ENCODE measurements around the gene GFY.

The GFY gene

GRCh38 chr19:49455773-49456172, 30.6 kb downstream of the GFY start:
- Histone ChIP-seq H2BK12ac (ENCODE audit: low read length) (no peak overlapping the region), H3K4me1 (ENCODE audit: control insufficient read depth in 1 of 2, insufficient read depth in 2 of 2, low read length in 2 of 2) (peaks cover 0 to 9% of the 10 kb centered on the region in 2 experiments), H3K4me2 (ENCODE audit: low read length) (no peak overlapping the region), H2AFZ (ENCODE audit: insufficient read depth, low read length, poor library complexity) (no peak overlapping the region), H4K12ac (ENCODE audit: low read depth, low read length) (no peak overlapping the region), H3K23ac (ENCODE audit: low read length) (no peak overlapping the region), H2BK120ac (ENCODE audit: insufficient read depth, low read length, poor library complexity) (no peak overlapping the region), H4K8ac (ENCODE audit: low read depth, low read length) (no peak overlapping the region), H3K14ac (ENCODE audit: low read length) (no peak overlapping the region), H3K4ac (ENCODE audit: low read depth, low read length) (no peak overlapping the region), H3K27ac (ENCODE audit: low read depth, low read length) (no peak overlapping the region), H2BK5ac (ENCODE audit: low read depth, low read length, poor library complexity) (no peak overlapping the region), H2AK5ac (ENCODE audit: low read length) (no peak overlapping the region), H3K79me2 (ENCODE audit: control insufficient read depth, insufficient read depth, low read length, poor library complexity) (peaks cover 9% of the 10 kb centered on the region), H3K79me1 (ENCODE audit: low read length) (peaks cover 11% of the 10 kb centered on the region), H3K36me3 (ENCODE audit: control insufficient read depth in 1 of 2, insufficient read depth in 2 of 2, low read length in 2 of 2) (peaks cover 3 to 7% of the 10 kb centered on the region in 2 experiments), H3K9me3 (ENCODE audit: insufficient read depth, low read depth, low read length) (no peaks in the 10 kb centered on the region), H3K27me3 (ENCODE audit: insufficient read depth, low read length) (no peaks in the 10 kb centered on the region), H3K4me3 (ENCODE audit: low read depth, low read length) (no peak overlapping the region), H3K18ac (ENCODE audit: low read length) (no peak overlapping the region), H4K91ac (ENCODE audit: low read depth, low read length) (no peak overlapping the region), H3K9ac (ENCODE audit: low read length) (no peak overlapping the region)
- DNase-seq: no peak
- no CpG with 5 or more reads among the region's 5 CpGs for WGBS (ENCODE audit: extremely low coverage, insufficient coverage, insufficient read length)

GRCh38 chr19:49456326-49456725, 31.1 kb downstream of the GFY start:
- Histone ChIP-seq H3K4me2 (ENCODE audit: low read length) (no peak overlapping the region), H3K14ac (ENCODE audit: low read length) (no peak overlapping the region), H2BK120ac (ENCODE audit: insufficient read depth, low read length, poor library complexity) (no peak overlapping the region), H3K4me3 (ENCODE audit: low read depth, low read length) (no peak overlapping the region), H3K4ac (ENCODE audit: low read depth, low read length) (no peak overlapping the region), H3K79me2 (ENCODE audit: control insufficient read depth, insufficient read depth, low read length, poor library complexity) (peaks cover 7% of the 10 kb centered on the region), H2BK5ac (ENCODE audit: low read depth, low read length, poor library complexity) (no peak overlapping the region), H2AFZ (ENCODE audit: insufficient read depth, low read length, poor library complexity) (no peak overlapping the region), H3K4me1 (ENCODE audit: control insufficient read depth in 1 of 2, insufficient read depth in 2 of 2, low read length in 2 of 2) (peaks cover 0 to 9% of the 10 kb centered on the region in 2 experiments), H3K27me3 (ENCODE audit: insufficient read depth, low read length) (no peaks in the 10 kb centered on the region), H3K27ac (ENCODE audit: low read depth, low read length) (no peak overlapping the region), H2AK5ac (ENCODE audit: low read length) (no peak overlapping the region), H3K79me1 (ENCODE audit: low read length) (peaks cover 9% of the 10 kb centered on the region), H3K23ac (ENCODE audit: low read length) (no peak overlapping the region), H2BK12ac (ENCODE audit: low read length) (no peak overlapping the region), H4K91ac (ENCODE audit: low read depth, low read length) (no peak overlapping the region), H3K36me3 (ENCODE audit: control insufficient read depth in 1 of 2, insufficient read depth in 2 of 2, low read length in 2 of 2) (peaks cover 3 to 8% of the 10 kb centered on the region in 2 experiments), H4K12ac (ENCODE audit: low read depth, low read length) (no peak overlapping the region), H4K8ac (ENCODE audit: low read depth, low read length) (no peak overlapping the region), H3K18ac (ENCODE audit: low read length) (no peak overlapping the region), H3K9ac (ENCODE audit: low read length) (no peak overlapping the region), H3K9me3 (ENCODE audit: insufficient read depth, low read depth, low read length) (no peaks in the 10 kb centered on the region)
- WGBS (ENCODE audit: extremely low coverage, insufficient coverage, insufficient read length): no CpG with 5 or more reads among the region's 5 CpGs
- DNase-seq: no peak

- Histone ChIP-seq H4K8ac (ENCODE audit: low read depth, low read length) (no peak overlapping the region), H3K14ac (ENCODE audit: low read length) (no peak overlapping the region), H2BK12ac (ENCODE audit: low read length) (no peak overlapping the region), H3K4me1 (ENCODE audit: control insufficient read depth in 1 of 2, insufficient read depth in 2 of 2, low read length in 2 of 2) (peaks cover 0 to 9% of the 10 kb centered on the region in 2 experiments), H3K4ac (ENCODE audit: low read depth, low read length) (no peak overlapping the region), H2BK5ac (ENCODE audit: low read depth, low read length, poor library complexity) (no peak overlapping the region), H3K9ac (ENCODE audit: low read length) (no peak overlapping the region), H4K12ac (ENCODE audit: low read depth, low read length) (no peak overlapping the region), H3K27ac (ENCODE audit: low read depth, low read length) (no peak overlapping the region), H2AK5ac (ENCODE audit: low read length) (no peak overlapping the region), H2BK120ac (ENCODE audit: insufficient read depth, low read length, poor library complexity) (no peak overlapping the region), H3K9me3 (ENCODE audit: insufficient read depth, low read depth, low read length) (no peaks in the 10 kb centered on the region), H3K23ac (ENCODE audit: low read length) (no peak overlapping the region), H3K18ac (ENCODE audit: low read length) (no peak overlapping the region), H3K79me2 (ENCODE audit: control insufficient read depth, insufficient read depth, low read length, poor library complexity) (peaks cover 2% of the 10 kb centered on the region), H3K27me3 (ENCODE audit: insufficient read depth, low read length) (no peaks in the 10 kb centered on the region), H3K79me1 (ENCODE audit: low read length) (peaks cover 3% of the 10 kb centered on the region), H4K91ac (ENCODE audit: low read depth, low read length) (no peak overlapping the region), H3K36me3 (ENCODE audit: control insufficient read depth in 1 of 2, insufficient read depth in 2 of 2, low read length in 2 of 2) (peaks cover 6 to 13% of the 10 kb centered on the region in 2 experiments), H3K4me2 (ENCODE audit: low read length) (no peak overlapping the region), H3K4me3 (ENCODE audit: low read depth, low read length) (no peak overlapping the region), H2AFZ (ENCODE audit: insufficient read depth, low read length, poor library complexity) (no peak overlapping the region)
- WGBS (ENCODE audit: extremely low coverage, insufficient coverage, insufficient read length): no CpG with 5 or more reads among the region's 5 CpGs
- no peak for DNase-seq
These were observed 33.3 kb downstream of the GFY start for GRCh38 chr19:49458567-49458903.

GRCh38 chr19:49459388-49459787, 34.2 kb downstream of the GFY start:
- H3K4me3 ChIP-seq (ENCODE audit: low read depth, low read length): no peak overlapping the region
- peaks cover 0 to 7% of the 10 kb centered on the region in 2 experiments for H3K4me1 ChIP-seq (ENCODE audit: control insufficient read depth in 1 of 2, insufficient read depth in 2 of 2, low read length in 2 of 2)
- H3K36me3 ChIP-seq (ENCODE audit: control insufficient read depth in 1 of 2, insufficient read depth in 2 of 2, low read length in 2 of 2): peaks cover 13 to 20% of the 10 kb centered on the region in 2 experiments
- no peak overlapping the region for H4K8ac ChIP-seq (ENCODE audit: low read depth, low read length)
- no peaks in the 10 kb centered on the region for H3K27me3 ChIP-seq (ENCODE audit: insufficient read depth, low read length)
- no peak overlapping the region for H4K12ac ChIP-seq (ENCODE audit: low read depth, low read length)
- no peak overlapping the region for H3K18ac ChIP-seq (ENCODE audit: low read length)
- DNase-seq: no peak
- H2BK5ac ChIP-seq (ENCODE audit: low read depth, low read length, poor library complexity): no peak overlapping the region
- H3K79me2 ChIP-seq (ENCODE audit: control insufficient read depth, insufficient read depth, low read length, poor library complexity): no peaks in the 10 kb centered on the region
- no peak overlapping the region for H3K4me2 ChIP-seq (ENCODE audit: low read length)
- H3K4ac ChIP-seq (ENCODE audit: low read depth, low read length): no peak overlapping the region
- no peak overlapping the region for H4K91ac ChIP-seq (ENCODE audit: low read depth, low read length)
- no peaks in the 10 kb centered on the region for H3K9me3 ChIP-seq (ENCODE audit: insufficient read depth, low read depth, low read length)
- no peak overlapping the region for H3K14ac ChIP-seq (ENCODE audit: low read length)
- H3K9ac ChIP-seq (ENCODE audit: low read length): no peak overlapping the region
- H3K79me1 ChIP-seq (ENCODE audit: low read length): no peaks in the 10 kb centered on the region
- no CpG with 5 or more reads among the region's 12 CpGs for WGBS (ENCODE audit: extremely low coverage, insufficient coverage, insufficient read length)
- H3K23ac ChIP-seq (ENCODE audit: low read length): no peak overlapping the region
- no peak overlapping the region for H3K27ac ChIP-seq (ENCODE audit: low read depth, low read length)
- H2AK5ac ChIP-seq (ENCODE audit: low read length): no peak overlapping the region
- no peak overlapping the region for H2BK120ac ChIP-seq (ENCODE audit: insufficient read depth, low read length, poor library complexity)
- no peak overlapping the region for H2AFZ ChIP-seq (ENCODE audit: insufficient read depth, low read length, poor library complexity)
- H2BK12ac ChIP-seq (ENCODE audit: low read length): no peak overlapping the region

Data from trophoblast cell (in vitro differentiated cells and primary cell).